ENCODE data around the gene BOD1. TPM values are rescaled to one million over a fixed set of nuclear protein-coding genes. Genes with fewer than 3 reads are reported as not detected.
A peak's percentile ranks its signal among the peaks of the same experiment; 100 is the strongest.

The BOD1 gene
- total RNA-seq, 2 donors from 2014 or later: 79.3 to 92.9 TPM

DNA sequence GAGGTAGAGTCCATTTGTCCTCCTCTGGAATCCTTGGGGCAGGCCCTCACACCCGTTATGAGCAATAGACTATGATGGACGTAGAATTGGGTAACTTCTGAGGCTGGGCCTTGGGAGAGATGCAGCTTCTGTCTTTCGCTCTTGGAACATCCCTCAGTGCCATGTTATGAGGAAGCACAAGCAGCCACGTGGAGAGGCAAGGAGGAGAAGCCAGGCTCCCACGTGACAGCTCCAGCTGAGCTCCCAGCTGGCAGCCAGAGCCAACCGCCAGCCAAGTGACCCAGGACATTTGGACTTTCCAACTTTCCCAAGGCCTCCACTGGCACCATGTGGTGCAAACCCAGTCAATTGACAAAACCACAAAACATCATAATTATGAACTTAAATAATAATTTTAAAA is 43.0 kb upstream of the BOD1 start:
- no peak overlapping the region for H3K4me3 Mint-ChIP-seq
- H3K9ac ChIP-seq (ENCODE audit: extremely low read depth, low read length, poor library complexity, severe bottlenecking): no peak overlapping the region
- H3K9me3 Mint-ChIP-seq: peaks cover 10% of the 10 kb centered on the region
- H3K4me1 Mint-ChIP-seq: no peaks in the 10 kb centered on the region
- TF ChIP-seq, protein P1, sequence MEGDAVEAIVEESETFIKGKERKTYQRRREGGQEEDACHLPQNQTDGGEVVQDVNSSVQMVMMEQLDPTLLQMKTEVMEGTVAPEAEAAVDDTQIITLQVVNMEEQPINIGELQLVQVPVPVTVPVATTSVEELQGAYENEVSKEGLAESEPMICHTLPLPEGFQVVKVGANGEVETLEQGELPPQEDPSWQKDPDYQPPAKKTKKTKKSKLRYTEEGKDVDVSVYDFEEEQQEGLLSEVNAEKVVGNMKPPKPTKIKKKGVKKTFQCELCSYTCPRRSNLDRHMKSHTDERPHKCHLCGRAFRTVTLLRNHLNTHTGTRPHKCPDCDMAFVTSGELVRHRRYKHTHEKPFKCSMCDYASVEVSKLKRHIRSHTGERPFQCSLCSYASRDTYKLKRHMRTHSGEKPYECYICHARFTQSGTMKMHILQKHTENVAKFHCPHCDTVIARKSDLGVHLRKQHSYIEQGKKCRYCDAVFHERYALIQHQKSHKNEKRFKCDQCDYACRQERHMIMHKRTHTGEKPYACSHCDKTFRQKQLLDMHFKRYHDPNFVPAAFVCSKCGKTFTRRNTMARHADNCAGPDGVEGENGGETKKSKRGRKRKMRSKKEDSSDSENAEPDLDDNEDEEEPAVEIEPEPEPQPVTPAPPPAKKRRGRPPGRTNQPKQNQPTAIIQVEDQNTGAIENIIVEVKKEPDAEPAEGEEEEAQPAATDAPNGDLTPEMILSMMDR (conservative IDR thresholded peaks at IDR 0.05): no peak
- no peaks in the 10 kb centered on the region for H3K27me3 Mint-ChIP-seq (ENCODE audit: insufficient read depth)
- no peak overlapping the region for H3K4me3 ChIP-seq (ENCODE audit: low read length)
- no peaks in the 10 kb centered on the region for H3K27me3 ChIP-seq (ENCODE audit: control insufficient read depth, insufficient read depth, low read length, poor library complexity, severe bottlenecking)
- no peak for DNase-seq
- no peak overlapping the region for H3K27ac ChIP-seq (ENCODE audit: low read depth, low read length)
- no peak overlapping the region for H3K27ac Mint-ChIP-seq
- 91 to 93% methylated on average over 4 to 6 of the region's 6 CpGs for WGBS, 2 experiments (ENCODE audit: insufficient coverage in 1 of 2, insufficient read length in 1 of 2)
- no peaks in the 10 kb centered on the region for H3K4me1 ChIP-seq (ENCODE audit: control insufficient read depth, insufficient read depth, low read length)
- no peaks in the 10 kb centered on the region for H3K36me3 ChIP-seq (ENCODE audit: control insufficient read depth, insufficient read depth, low read length)
- peaks cover 5% of the 10 kb centered on the region for H3K9me3 ChIP-seq (ENCODE audit: control insufficient read depth, low read length)
- H3K36me3 Mint-ChIP-seq (ENCODE audit: low read depth): no peaks in the 10 kb centered on the region

DNA sequence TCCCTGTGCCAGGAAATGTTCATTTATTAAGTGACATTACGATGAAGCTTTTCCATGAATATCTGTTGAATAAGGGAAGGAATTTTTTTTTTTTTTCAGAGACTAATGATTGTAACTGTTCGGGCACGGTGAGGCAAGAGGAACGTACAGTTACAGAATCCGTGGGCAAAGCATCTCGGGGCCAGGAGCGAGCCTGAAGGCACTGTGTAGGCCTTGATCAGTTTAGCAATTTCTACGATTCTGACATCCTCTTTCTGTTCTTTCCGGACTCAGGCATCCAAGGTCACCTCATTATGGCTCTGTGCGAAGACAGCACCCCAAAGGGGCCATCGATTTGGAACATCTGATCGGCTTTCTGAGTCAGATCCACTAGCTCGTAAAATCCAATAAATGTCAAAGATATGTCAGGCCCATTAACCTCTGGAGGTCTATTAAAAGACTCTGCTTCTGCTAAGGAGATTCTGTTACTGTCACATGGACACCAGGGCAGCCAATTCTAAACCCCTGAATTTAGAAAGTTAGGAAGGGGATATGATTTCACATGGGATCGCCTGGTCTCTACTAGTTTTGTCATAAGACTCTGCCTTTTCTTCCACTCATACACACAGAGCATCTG is 41.4 kb upstream of the BOD1 start:
- H3K4me3 ChIP-seq (ENCODE audit: low read length): no peak overlapping the region
- no peak overlapping the region for H3K27ac ChIP-seq (ENCODE audit: low read depth, low read length)
- no peak overlapping the region for H3K9ac ChIP-seq (ENCODE audit: extremely low read depth, low read length, poor library complexity, severe bottlenecking)
- Mint-ChIP-seq H3K27me3 (ENCODE audit: insufficient read depth) (no peaks in the 10 kb centered on the region), H3K27ac (no peak overlapping the region), H3K4me1 (no peaks in the 10 kb centered on the region), H3K36me3 (ENCODE audit: low read depth) (no peaks in the 10 kb centered on the region), H3K4me3 (no peak overlapping the region), H3K9me3 (peaks cover 25% of the 10 kb centered on the region)
- no peaks in the 10 kb centered on the region for H3K36me3 ChIP-seq (ENCODE audit: control insufficient read depth, insufficient read depth, low read length)
- peaks cover 20% of the 10 kb centered on the region for H3K9me3 ChIP-seq (ENCODE audit: control insufficient read depth, low read length)
- 92 to 97% methylated on average over 11 to 13 of the region's 14 CpGs for WGBS, 2 experiments (ENCODE audit: insufficient coverage in 1 of 2, insufficient read length in 1 of 2)
- DNase-seq: no peak
- no peaks in the 10 kb centered on the region for H3K27me3 ChIP-seq (ENCODE audit: control insufficient read depth, insufficient read depth, low read length, poor library complexity, severe bottlenecking)
- no peaks in the 10 kb centered on the region for H3K4me1 ChIP-seq (ENCODE audit: control insufficient read depth, insufficient read depth, low read length)
- TF ChIP-seq, protein P1 (conservative IDR thresholded peaks at IDR 0.05): no peak

DNA sequence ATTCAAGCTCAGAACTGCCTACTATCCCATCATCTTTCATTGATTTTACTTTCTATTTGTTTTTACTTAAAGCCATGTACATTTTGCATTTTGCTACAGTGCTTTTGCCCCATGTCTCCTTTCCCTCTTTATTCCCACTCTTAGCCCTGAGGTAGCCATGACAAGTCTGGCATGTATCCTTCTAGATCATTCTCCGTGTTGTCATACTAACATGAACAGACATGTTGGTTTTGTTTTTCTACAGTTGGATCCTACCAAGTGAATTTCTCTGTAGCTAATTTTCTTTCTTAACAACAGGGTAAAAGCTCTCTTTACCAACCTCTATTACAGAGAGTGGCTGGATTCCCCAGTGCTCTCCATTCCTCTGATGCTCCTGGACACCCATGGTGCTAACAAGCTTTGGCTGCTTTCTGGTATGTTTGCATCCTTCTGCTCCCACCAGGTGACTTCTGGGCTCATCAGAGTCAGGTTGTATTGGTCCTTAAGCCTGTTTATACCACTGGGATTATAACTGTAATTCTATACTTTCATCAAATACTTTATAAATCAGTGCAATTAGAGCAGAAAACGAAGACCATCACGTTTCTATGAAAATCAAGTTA is 38.8 kb upstream of the BOD1 start:
- Mint-ChIP-seq H3K4me3 (no peak overlapping the region), H3K27ac (no peak overlapping the region)

More for the DNA sequence above, 38.8 kb upstream of the BOD1 start:
- peaks cover 3% of the 10 kb centered on the region for H3K36me3 Mint-ChIP-seq (ENCODE audit: low read depth)
- H3K27ac ChIP-seq (ENCODE audit: low read depth, low read length): no peak overlapping the region
- H3K9ac ChIP-seq (ENCODE audit: extremely low read depth, low read length, poor library complexity, severe bottlenecking): no peak overlapping the region
- no peaks in the 10 kb centered on the region for H3K27me3 Mint-ChIP-seq (ENCODE audit: insufficient read depth)
- TF ChIP-seq, protein P1 (conservative IDR thresholded peaks at IDR 0.05): no peak
- H3K27me3 ChIP-seq (ENCODE audit: control insufficient read depth, insufficient read depth, low read length, poor library complexity, severe bottlenecking): no peaks in the 10 kb centered on the region
- peak overlapping the region; percentile 70 for H3K4me3 ChIP-seq (ENCODE audit: low read length)
- H3K4me1 Mint-ChIP-seq: no peaks in the 10 kb centered on the region
- peak; percentile 54 for DNase-seq
- WGBS, 2 experiments (ENCODE audit: insufficient coverage in 1 of 2, insufficient read length in 1 of 2): 95 to 100% methylated on average over 3 of the region's 3 CpGs
- no peaks in the 10 kb centered on the region for H3K36me3 ChIP-seq (ENCODE audit: control insufficient read depth, insufficient read depth, low read length)
- H3K9me3 ChIP-seq (ENCODE audit: control insufficient read depth, low read length): peaks cover 46% of the 10 kb centered on the region
- H3K4me1 ChIP-seq (ENCODE audit: control insufficient read depth, insufficient read depth, low read length): no peaks in the 10 kb centered on the region
- H3K9me3 Mint-ChIP-seq: peaks cover 40% of the 10 kb centered on the region

Data from endodermal cell (in vitro differentiated cells).